Measurements from ENCODE around the gene ZBTB40. TPM values are rescaled to one million over a fixed set of nuclear protein-coding genes. Genes with fewer than 3 reads are reported as not detected.

Gene ZBTB40
- total and polyA plus RNA-seq, 9 of the 15 experiments (the other 6 are each of a cell fraction or from before 2014, with no cell fraction given) = 2.6 to 26.0 (median 18.8) TPM

GRCh38 chr1:22525211-22525610 lies 73.6 kb downstream of the ZBTB40 start:
- Histone ChIP-seq H3K4me1 (replicated peaks in 1 of 2; ENCODE audit: control insufficient read depth in 2 of 2, insufficient read depth in 2 of 2, low read length in 2 of 2) (peaks cover 0 to 2% of the 10 kb centered on the region in 2 experiments; a peak in 1 of 5 replicates), H3K9me3 (replicated peaks; ENCODE audit: control insufficient read depth, insufficient read depth, low read depth, low read length) (no peaks in the 10 kb centered on the region), H4K20me1 (replicated peaks; ENCODE audit: control insufficient read depth, insufficient read depth, low read length) (peaks cover 4% of the 10 kb centered on the region), H3K79me2 (ENCODE audit: control insufficient read depth, insufficient read depth, low read length) (no peaks in the 10 kb centered on the region), H3K4me2 (ENCODE audit: insufficient read depth, low read length) (no peak overlapping the region), H3K36me3 (ENCODE audit: control insufficient read depth, insufficient read depth, low read length) (peaks cover 65% of the 10 kb centered on the region), H3K27me3 (ENCODE audit: control insufficient read depth in 2 of 2, insufficient read depth in 2 of 2, low read length in 2 of 2) (no peaks in the 10 kb centered on the region), H3K27ac (ENCODE audit: extremely low read depth, low read depth, low read length) (no peak overlapping the region), H2AFZ (ENCODE audit: low read depth, low read length) (no peak overlapping the region), H3K9ac (ENCODE audit: insufficient read depth in 1 of 2, low read depth in 2 of 2, low read length in 2 of 2) (no peak overlapping the region), H3K4me3 (no peak overlapping the region), H3K9me1 (ENCODE audit: control insufficient read depth, insufficient read depth, low read length) (no peaks in the 10 kb centered on the region)
- in situ Hi-C loops (cut with MboI) (no loop called here), intact Hi-C loops (cut with micrococcal nuclease) (loop anchor here (5.0 kb wide), 1 partner anchor 117 kb away; the partner anchor contains the start of gene C1QC)
- BruUV-seq (replicated peaks) = no TSS peak
- DNase-seq (ENCODE audit: extremely low read depth in 1 of 4, low spot score in 3 of 4) (no peak), ATAC-seq (no peak), FAIRE-seq (no peak)
- CTCF ChIA-PET (ENCODE audit: low intra/inter-chr PET ratio) = no interaction called here
- TF ChIP-seq E2F5 (CRISPR knock-in tag; IDR thresholded peaks at IDR 0.05) = no peak
- no peak for TF ChIP-seq ZNF23 (CRISPR knock-in tag; IDR thresholded peaks at IDR 0.05)
- no peak for TF ChIP-seq ZBTB2 (IDR thresholded peaks at IDR 0.05)
- WGBS (ENCODE audit: insufficient coverage, low coverage, missing lambda C conversion rate) = 60% methylated on average over 3 of the region's 3 CpGs
- POLR2A ChIA-PET = interaction anchor here (0.5 to 1.2 kb wide), 2 partner anchors 20 to 61 kb away, joined by 3 to 4 read pairs; no protein-coding TSS in a partner anchor

Measured in K562 (cell line).